Hindlimb muscle (tissue), 1 donor: ENCODE results near the gene HNRNPU. TPM values are rescaled to one million over a fixed set of nuclear protein-coding genes. Genes with fewer than 3 reads are reported as not detected.

Experiments
- DNase-seq: peaks from one replicate; pipeline ENCODE4 v3.0.0-alpha.2; 2013
- polyA plus RNA-seq: library from polyadenylated mRNA; unstranded; fragments of 120-200 nt; gene quantifications from one replicate; pipeline ENCODE4 v1.2.1, GENCODE V29; 2013; ENCODE audit not compliant: insufficient read length

The HNRNPU gene
- polyA plus RNA-seq, 1 donor: 348 TPM

DNA sequence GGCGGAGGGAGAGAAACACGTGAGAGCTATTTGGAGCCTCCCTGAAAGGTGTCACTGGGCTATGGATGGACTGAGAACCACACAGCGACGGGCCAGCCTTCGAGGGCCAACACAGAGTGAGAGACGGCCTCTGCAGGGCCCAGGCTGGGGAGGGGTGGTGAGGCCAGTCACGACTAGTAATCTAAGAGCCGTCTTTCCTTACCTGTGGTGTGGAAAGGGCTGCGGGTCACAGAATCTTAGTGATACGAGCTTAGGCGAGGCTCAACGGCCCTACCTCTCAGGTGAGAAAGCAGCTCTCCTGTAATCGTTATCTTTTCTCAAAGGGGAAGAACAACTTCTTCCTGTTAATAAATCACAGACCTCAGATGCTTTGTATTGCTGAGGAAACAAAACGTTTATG, 62.3 kb downstream of the HNRNPU start:
- no peak for DNase-seq

DNA sequence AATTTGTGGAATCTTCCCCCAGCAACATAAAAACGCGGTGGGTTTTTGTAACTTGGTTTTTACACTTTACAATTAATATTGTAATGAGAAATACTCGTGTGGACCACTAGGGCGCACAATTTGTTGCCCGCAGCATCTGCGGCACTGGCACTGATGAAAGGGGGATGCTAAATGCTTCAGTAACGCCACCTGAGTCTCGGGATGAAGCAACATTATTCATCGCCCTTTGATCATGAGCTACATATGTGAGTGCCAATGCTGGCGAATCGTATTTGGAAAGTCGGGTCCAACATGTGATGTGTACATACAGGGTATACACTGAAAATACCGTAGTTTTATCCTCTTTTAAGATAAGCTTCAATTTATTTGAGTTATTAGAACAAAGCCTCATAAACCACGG, 63.1 kb downstream of the HNRNPU start:
- no peak for DNase-seq

DNA sequence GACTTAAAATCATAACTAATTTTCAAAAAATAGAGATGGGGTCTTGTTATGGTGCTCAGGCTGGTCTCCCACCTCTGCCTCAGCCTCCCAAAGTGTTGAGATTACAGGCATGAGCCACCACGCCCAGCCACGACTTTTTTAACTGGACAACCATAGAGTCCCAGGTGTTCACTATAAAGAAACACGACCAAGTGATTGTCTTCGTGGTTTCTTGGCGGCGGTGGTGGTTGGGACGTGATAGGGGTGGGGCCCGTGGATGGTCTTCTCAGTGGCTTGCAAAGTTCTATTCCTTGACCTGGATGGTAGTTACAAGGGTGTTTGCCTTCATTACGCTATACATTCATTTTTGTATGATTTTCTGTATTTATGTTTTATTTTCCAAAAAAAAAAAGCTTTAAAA, 63.5 kb downstream of the HNRNPU start:
- DNase-seq: no peak

Other genes starting within 250 kb of the HNRNPU start
- gene DESI2, start 211.4 kb downstream of the HNRNPU start, polyA plus RNA-seq: 41.4 TPM
- 40.5 TPM for gene COX20, start 28.9 kb downstream of the HNRNPU start, polyA plus RNA-seq